K562 (cell line): ENCODE measurements around the gene S100A6.

ENCODE experiments used
- ATF7 ChIP-seq: fragments of 450-650 bp; IDR thresholded peaks from 2 replicates; pipeline ENCODE4 v1.7.1; 2014; ENCODE audit warnings: mild to moderate bottlenecking, moderate library complexity
- FOSL1 ChIP-seq: fragments of 200-800 bp; sonication (Bioruptor generic); conservative IDR thresholded peaks from 2 replicates; pipeline ENCODE4 v1.6.1; 2016; ENCODE audit warnings: missing genetic modification characterization, missing compliant biosample characterization
- FOXP1 ChIP-seq: sonication (generic); formaldehyde crosslinking; IDR thresholded peaks from 2 replicates; pipeline ENCODE4 v1.8.0; 2022; ENCODE audit warnings: mild to moderate bottlenecking, missing genetic modification reagents
- GATA2 ChIP-seq: sonication (generic); formaldehyde crosslinking; IDR thresholded peaks from 2 replicates; pipeline ENCODE4 v1.4.0; 2020; ENCODE audit warnings: mild to moderate bottlenecking, missing genetic modification reagents
- MAFF ChIP-seq: IDR thresholded peaks from 2 replicates; pipeline ENCODE4 v1.6.1; 2012; ENCODE audit warnings: low read length, improper control_type of control experiment
- POLR2A ChIP-seq: fragments of 450-650 bp; conservative IDR thresholded peaks from 2 replicates; pipeline ENCODE4 v1.6.1; 2016
- RAD21 ChIP-seq, 2 experiments: fragments of 250-450 bp in 1 of 2; fragments of 450-650 bp in 1 of 2; sonication (Bioruptor Pico) in 1 of 2; formaldehyde crosslinking in 1 of 2; IDR thresholded peaks in 1 of 2; conservative IDR thresholded peaks in 1 of 2; 2 replicates each; pipeline versions ENCODE4 v1.4.0 to v1.8.0; 2020 to 2022; ENCODE audit warnings: mild to moderate bottlenecking in 2 of 2, moderate library complexity in 1 of 2
- RBM17 ChIP-seq: fragments of 200-400 bp; formaldehyde crosslinking; IDR thresholded peaks from 2 replicates; pipeline ENCODE4 v1.6.1; 2017; ENCODE audit warnings: low read depth, mild to moderate bottlenecking, low read length, borderline replicate concordance
- TBP ChIP-seq: optimal IDR thresholded peaks from 2 replicates; pipeline ENCODE3; 2011; ENCODE audit warnings: low read depth, low read length, improper control_type of control experiment
- ZNF224 ChIP-seq: sonication (generic); formaldehyde crosslinking; IDR thresholded peaks from 2 replicates; pipeline ENCODE4 v1.8.0; 2022; ENCODE audit warnings: mild to moderate bottlenecking, missing genetic modification reagents

DNA sequence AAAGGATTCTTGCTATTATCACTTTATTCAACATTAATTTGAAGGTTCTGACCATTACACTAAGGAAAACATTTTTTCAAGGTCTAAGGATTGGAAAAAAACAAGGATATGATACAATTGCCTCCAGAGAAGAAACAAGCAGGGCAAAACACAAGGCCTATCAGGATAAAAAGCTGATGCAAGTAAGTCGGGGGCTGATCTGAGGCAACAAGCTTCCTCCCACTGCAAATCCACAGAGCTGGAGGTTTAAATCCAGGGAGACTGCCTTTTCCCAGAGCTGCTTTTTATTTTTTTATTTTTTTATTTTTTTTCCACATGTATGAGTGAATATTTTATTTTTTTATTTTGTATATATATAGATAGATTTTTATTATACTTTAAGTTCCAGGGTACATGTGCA lies 49.2 kb upstream of the S100A6 start:
- no peak for TF ChIP-seq FOSL1
- no peak for TF ChIP-seq GATA2 (CRISPR knock-in tag)
- no peak for TF ChIP-seq POLR2A
- no peak for TF ChIP-seq RAD21 (CRISPR knock-in tag; conservative IDR thresholded peaks at IDR 0.05 in 1 of 2, IDR thresholded peaks at IDR 0.05 in 1 of 2)
- no peak for TF ChIP-seq MAFF
- no peak for TF ChIP-seq FOXP1 (CRISPR knock-in tag)
- TF ChIP-seq TBP = no peak
- TF ChIP-seq ZNF224 (CRISPR knock-in tag) = no peak
- TF ChIP-seq ATF7 = no peak
- no peak for TF ChIP-seq RBM17
